RKO (cell line): ENCODE results near the gene MYL6.
"Not testable (repeated sequence)": the region's sequence is repeated elsewhere in the genome, so short reads cannot be mapped to it uniquely, and the experiment has no call there.

Experiments used
- DNase-seq: peaks from one replicate; pipeline ENCODE4 v3.0.0-alpha.2; 2016; ENCODE audit warnings: low spot score

The MYL6 gene

GRCh38 chr12:56158029-56158925, at the start of gene MYL6:
TSS of gene MYL6 (plus strand) at chr12:56158359. CDS start at chr12:56158402, 43 bp downstream.
- peak; percentile 99 for DNase-seq

- DNase-seq, result no peak
Measured at GRCh38 chr12:56110571-56110970, 47.6 kb upstream of the MYL6 start.

- no peak for DNase-seq
Measured at GRCh38 chr12:56114084-56114483, 44.1 kb upstream of the MYL6 start.

GRCh38 chr12:56115329-56115728, 42.8 kb upstream of the MYL6 start:
- peak; percentile 83 for DNase-seq

- DNase-seq, result peak; percentile 92
Measured at GRCh38 chr12:56116267-56117081, 41.7 kb upstream of the MYL6 start, which contains the start of gene RPL41. TSS of gene RPL41 (plus strand) at chr12:56116633.

- not testable (repeated sequence) for DNase-seq
Measured at GRCh38 chr12:56117082-56117706, 41.0 kb upstream of the MYL6 start.

- DNase-seq, result peak; percentile 100
Measured at GRCh38 chr12:56117778-56118687, 40.1 kb upstream of the MYL6 start, which contains the start of gene ZC3H10. TSS of gene ZC3H10 (plus strand) at chr12:56118266. CDS start at chr12:56120563, 2,297 bp downstream.

- no peak for DNase-seq
Measured at GRCh38 chr12:56118688-56119357, 39.3 kb upstream of the MYL6 start.

- peak; percentile 93 for DNase-seq
Measured at GRCh38 chr12:56119361-56119796, 38.8 kb upstream of the MYL6 start.

GRCh38 chr12:56120158-56120846, 37.9 kb upstream of the MYL6 start:
- no peak for DNase-seq

- no peak for DNase-seq
Measured at GRCh38 chr12:56121204-56121870, 36.8 kb upstream of the MYL6 start.

- no peak for DNase-seq
Measured at GRCh38 chr12:56122637-56123036, 35.5 kb upstream of the MYL6 start.

GRCh38 chr12:56124133-56124532, 34.0 kb upstream of the MYL6 start:
- DNase-seq, result no peak

- DNase-seq, result no peak
Measured at GRCh38 chr12:56126732-56127239, 31.4 kb upstream of the MYL6 start.

- DNase-seq, result no peak
Measured at GRCh38 chr12:56127485-56127887, 30.7 kb upstream of the MYL6 start.

- peak; percentile 99 for DNase-seq
Measured at GRCh38 chr12:56127888-56128669, 30.1 kb upstream of the MYL6 start, which contains the start of gene ESYT1. TSS of gene ESYT1 (plus strand) at chr12:56128267. CDS start at chr12:56128320, 53 bp downstream.

- DNase-seq, result no peak
Measured at GRCh38 chr12:56128670-56129205, 29.4 kb upstream of the MYL6 start.
